LoVo (cell line): ENCODE data around the gene KMT2C.
"Not testable (repeated sequence)": the region's sequence is repeated elsewhere in the genome, so short reads cannot be mapped to it uniquely, and the experiment has no call there.

Source experiments
- DNase-seq: peaks from one replicate; pipeline ENCODE4 v3.0.0-alpha.2; 2016; ENCODE audit warnings: low spot score

KMT2C gene

DNA sequence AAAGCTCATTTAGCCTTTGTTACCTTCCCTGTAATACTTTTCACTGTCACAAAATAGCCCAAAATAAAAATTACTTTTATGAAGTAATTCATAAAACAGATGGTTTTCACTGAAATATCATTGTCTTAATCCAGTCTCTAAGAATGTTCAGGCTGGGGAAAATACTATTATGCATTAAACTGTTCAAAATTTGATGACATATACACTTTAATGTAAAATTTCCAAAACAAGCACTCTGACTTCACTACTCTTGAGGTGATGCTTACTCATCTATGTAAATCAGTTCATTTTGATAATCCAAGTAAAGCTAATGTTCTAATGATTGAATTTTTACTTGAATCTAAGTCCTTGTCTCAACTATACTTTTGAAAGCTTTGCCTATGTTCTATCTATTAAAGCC is 127.9 kb downstream of the KMT2C start:
- no peak for DNase-seq

GRCh38 chr7:152299542-152300143 is 136.2 kb downstream of the KMT2C start:
- not testable (repeated sequence) for DNase-seq

GRCh38 chr7:152292897-152293296 is 142.9 kb downstream of the KMT2C start:
- no peak for DNase-seq

- not testable (repeated sequence) for DNase-seq
Measured at GRCh38 chr7:152286972-152287371, 148.8 kb downstream of the KMT2C start.

GRCh38 chr7:152286219-152286618 is 149.6 kb downstream of the KMT2C start:
- DNase-seq = not testable (repeated sequence)

DNA sequence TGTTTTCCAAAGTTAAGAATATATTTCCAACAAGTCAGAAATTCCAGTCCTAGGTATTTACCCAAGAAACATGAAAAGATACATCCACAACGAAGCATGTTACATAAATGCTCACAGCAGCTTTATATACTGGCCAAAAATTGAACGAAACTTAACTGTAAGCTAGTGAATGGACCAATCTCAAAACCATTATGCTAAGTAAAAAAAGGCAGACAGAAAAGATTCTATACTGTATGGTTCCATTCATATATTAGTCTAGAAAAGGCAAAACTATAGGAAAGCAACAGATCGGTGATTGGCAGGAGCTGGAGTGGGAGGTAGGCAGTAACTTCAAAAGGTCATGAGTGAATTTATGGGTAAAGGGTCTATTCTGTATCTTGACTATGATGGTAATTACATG is 150.8 kb downstream of the KMT2C start:
- DNase-seq = not testable (repeated sequence)

- DNase-seq = not testable (repeated sequence)
Measured at GRCh38 chr7:152277687-152278086, 158.1 kb downstream of the KMT2C start.

GRCh38 chr7:152270427-152270826 is 165.4 kb downstream of the KMT2C start:
- not testable (repeated sequence) for DNase-seq

DNA sequence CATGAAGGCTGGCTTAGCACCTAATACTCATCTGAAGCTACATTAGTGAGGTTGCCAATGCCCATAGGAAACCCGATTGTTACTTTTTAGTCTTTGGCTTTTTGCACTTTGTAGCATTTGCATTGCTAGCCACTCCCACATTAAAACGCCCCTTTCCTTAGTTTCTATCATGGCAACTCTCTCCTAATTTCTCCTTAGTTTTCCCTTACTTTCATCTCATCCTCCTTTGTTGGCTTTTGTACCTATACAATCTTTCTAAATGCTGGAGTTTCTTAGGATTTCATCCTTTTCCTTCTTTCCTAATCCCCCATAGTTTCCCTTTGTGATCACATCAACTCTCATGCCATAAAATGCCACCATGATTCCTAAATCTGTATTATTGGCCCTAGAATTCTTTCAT is 168.9 kb downstream of the KMT2C start:
- DNase-seq = not testable (repeated sequence)

DNA sequence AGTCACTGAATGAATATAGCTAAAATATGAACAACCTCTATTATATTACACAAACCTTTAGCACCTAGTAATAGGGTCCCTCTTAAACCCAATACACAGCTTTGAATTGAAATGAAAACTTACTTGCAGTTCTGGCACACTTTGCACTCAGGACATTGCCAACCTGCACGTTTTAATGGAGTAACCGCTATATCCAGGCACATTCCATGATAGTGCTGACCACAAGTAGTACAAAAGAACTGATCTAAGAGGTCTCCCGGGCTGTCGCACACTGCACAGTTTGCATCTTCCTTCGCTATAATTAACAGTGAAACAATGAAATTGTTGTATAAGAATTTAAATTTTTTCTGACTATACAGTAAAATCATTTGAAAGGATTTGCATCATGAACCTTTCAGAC is 170.9 kb downstream of the KMT2C start:
- not testable (repeated sequence) for DNase-seq

- DNase-seq = not testable (repeated sequence)
Measured at GRCh38 chr7:152262146-152262545, 173.7 kb downstream of the KMT2C start.

GRCh38 chr7:152259645-152260044 is 176.2 kb downstream of the KMT2C start:
- DNase-seq = not testable (repeated sequence)

GRCh38 chr7:152247851-152248250 is 188.0 kb downstream of the KMT2C start:
- not testable (repeated sequence) for DNase-seq

DNA sequence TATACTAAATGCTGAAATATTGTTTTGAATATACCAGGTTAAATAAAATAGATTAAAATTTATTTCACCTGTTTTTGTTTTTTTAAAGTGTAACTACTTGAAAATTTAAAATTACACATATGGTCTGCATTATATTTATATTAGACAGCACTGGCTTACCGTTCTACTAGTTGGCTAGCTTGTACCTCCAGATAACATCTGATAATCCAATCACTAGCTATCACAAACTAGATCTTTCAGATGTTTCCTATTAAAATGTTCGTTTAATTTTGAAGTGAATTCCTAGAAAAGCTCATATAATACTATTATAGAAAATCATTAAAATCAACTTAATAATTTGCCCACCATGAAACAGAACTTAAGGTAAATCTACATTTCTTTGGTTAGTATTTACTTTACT is 190.4 kb downstream of the KMT2C start:
- DNase-seq = not testable (repeated sequence)

DNA sequence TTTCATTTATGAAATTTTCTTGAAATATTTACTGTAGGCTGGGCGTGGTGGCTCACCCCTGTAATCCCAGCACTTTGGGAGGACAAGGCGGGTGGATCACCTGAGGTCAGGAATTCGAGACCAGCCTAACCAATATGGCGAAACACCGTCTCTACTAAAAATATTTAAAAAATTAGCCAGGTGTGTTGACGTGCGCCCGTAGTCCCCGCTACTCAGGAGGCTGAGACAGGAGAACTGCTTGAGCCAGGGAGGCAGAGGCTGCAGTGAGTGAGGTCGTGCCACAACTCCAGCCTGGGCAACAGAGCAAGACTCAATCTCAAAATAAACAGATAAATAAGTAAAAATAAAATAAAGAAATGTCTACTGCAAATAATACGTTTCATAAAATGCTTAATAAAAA is 192.3 kb downstream of the KMT2C start:
- not testable (repeated sequence) for DNase-seq

DNA sequence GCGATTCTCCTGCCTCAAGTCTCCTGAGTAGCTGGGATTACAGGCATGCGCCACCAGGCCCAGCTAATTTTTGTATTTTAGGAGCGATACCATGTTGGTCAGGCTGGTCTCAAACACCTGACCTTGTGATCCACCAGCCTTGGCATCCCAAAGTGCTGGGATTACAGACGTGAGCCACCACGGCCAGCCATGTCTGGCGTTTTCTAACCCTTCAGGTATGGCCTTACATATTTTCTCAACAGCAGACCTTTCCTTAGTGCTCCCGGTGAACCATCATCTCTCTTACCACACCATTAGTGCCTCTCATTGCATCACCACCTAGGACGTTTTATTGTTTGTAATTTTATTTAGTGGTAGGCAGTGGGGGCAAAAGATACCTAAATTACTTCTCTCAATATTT is 194.5 kb downstream of the KMT2C start:
- DNase-seq = not testable (repeated sequence)

GRCh38 chr7:152236306-152236705 is 199.5 kb downstream of the KMT2C start:
- not testable (repeated sequence) for DNase-seq

- not testable (repeated sequence) for DNase-seq
Measured at GRCh38 chr7:152234421-152234820, 201.4 kb downstream of the KMT2C start.

DNA sequence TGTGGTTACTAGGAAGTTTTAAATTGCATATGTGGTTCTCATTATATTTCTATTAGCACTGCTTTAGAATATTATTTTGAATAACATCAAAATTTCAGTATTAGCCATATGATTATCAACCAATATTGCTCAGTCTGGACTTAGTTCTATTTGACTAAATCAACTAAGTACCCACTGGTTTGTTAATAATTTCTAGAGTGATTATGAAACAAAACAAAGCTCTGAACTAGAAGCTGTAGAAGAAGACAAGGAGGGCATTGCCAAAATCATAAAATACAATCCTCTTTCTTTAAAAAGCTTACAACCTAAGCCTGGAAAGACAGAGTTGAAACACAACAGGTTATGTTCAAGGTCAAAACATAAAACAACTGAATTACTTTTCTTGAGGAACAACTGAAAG is 204.7 kb downstream of the KMT2C start:
- no peak for DNase-seq

DNA sequence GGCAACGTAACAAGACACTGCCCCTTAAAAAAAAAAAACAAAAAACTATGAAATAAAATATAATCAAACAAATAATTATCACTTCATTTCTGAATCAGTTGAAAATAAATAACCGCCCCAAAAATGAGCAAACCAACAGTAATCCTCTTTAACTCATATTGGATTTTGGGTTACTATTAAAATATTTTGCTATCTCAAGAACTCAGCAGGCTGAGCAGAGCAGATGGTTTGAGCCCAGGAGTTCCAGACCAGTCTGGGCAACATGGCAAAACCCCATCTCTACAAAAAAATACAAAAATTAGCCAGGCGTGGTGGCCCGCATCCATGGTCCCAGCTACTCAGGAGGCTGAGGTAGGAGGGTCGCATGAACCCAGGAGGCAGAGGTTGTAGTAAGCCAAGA is 216.2 kb downstream of the KMT2C start:
- DNase-seq = not testable (repeated sequence)

DNA sequence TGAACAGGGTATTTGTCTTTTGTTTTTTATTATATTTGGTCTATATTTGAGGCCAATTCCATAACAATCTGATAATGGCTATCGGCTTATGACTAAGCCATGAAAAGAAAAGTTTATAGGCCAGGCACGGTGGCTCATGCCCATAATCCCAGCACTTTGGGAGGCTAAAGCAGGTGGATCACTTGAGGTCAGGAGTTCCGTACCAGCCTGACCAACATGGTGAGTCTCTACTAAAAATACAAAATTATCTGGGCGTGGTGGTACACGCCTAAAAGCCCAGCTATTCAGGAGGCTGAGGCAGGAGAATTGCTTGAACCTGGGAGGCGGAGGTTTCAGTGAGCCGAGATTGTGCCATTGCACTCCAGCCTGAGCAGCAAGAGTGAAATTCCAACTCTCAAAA is 227.0 kb downstream of the KMT2C start:
- not testable (repeated sequence) for DNase-seq

GRCh38 chr7:152204417-152204816 is 231.4 kb downstream of the KMT2C start:
- DNase-seq = not testable (repeated sequence)

GRCh38 chr7:152203095-152203494 is 232.7 kb downstream of the KMT2C start:
- DNase-seq = no peak

DNA sequence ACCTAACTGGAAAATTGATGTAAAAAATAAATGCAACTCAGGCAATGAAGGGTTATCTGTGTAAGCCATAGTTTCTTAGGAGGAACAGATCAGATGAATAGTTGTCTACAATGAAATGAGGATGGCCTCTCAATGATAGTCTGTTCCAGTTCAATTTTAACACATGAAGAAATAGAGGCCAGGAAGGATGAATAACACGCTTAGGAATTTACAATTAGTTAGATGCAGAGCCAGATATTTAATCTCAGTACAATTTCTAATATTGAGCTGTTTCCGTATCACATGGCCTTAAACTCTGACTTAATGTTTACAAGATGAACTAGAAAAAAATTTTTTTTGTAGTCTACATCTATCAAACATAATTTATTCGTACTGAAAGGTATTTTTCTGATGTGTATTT is 233.7 kb downstream of the KMT2C start:
- DNase-seq = no peak
